Astrocyte of the cerebellum (primary cell): Measurements from ENCODE around the gene TOP1.
A peak's percentile ranks its signal among the peaks of the same experiment; 100 is the strongest.

Experiments
- DNase-seq: peaks from one replicate; pipeline ENCODE4 v3.0.0-alpha.2; 2011; ENCODE audit warnings: low read depth
- H3K4me3 ChIP-seq: 2 replicates; pipeline ENCODE4 v1.5.1; 2011; ENCODE audit warnings: mild to moderate bottlenecking, low read depth, low read length, moderate library complexity
- CTCF ChIP-seq: IDR thresholded peaks from 2 replicates; pipeline ENCODE4 v1.5.1; 2012; ENCODE audit warnings: low read length, low read depth, moderate library complexity, mild to moderate bottlenecking; ENCODE audit errors: missing control alignments
- in situ Hi-C: cut with HindIII; loops from 2 replicates; pipeline ENCODE4 v1.10.0; 2017; ENCODE audit warnings: low sequenced_read_pairs

The TOP1 gene

DNA sequence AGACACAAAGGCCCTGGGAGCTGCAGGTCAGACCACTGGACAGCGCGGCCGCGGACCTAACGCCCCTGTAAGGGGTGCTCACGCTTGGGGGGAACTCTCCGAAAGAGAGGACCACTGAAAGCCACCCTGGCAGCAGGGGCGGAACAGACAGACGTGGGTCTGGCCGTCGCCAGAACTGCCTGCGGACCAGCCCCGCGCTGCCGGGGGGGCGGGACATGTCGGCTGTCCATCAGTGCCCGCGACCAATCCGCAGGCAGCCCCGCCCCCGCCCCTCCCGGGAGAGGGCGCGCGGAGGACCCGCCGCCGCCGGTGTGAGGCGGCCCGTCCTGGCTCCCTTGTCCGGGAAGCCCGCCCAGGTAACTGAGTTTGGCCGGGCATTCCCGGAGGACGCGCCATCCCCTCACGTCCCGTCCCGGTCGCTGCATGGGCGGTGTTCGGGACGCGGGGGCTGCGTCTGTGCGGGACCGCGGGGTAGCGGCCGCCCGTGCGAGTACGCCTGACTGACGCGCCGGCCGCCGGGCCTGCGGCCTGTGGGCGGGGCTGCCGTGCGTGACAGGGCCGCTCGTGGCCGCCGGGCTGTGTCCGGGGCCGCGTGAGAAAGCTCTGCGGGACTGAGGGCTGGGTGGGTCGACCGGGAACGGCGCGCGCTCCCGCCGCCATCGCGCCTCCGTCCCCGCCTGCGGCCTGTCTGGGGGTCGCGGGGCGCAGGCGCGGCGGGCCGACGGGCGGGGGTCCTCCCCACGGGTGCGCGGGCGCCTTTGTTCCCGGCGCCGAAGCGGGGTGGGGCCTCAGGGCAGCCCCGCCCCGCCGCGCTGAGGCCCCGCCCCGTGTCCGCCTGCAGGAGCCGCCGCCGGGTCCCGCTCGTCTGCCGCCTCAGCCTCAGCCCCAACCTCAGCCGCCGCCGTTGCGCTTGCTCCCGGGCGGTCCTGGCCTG, 108.3 kb downstream of the TOP1 start, which contains the start of gene PLCG1:
TSS of gene PLCG1 (plus strand) at position 864 of the 934 bp plus-strand sequence. CDS start 99 bp downstream, outside the sequence.
- no peak for TF ChIP-seq CTCF
- H3K4me3 ChIP-seq, result peak within 1 kb of the TSS; percentile 75
- in situ Hi-C loops, result no loop called here
- DNase-seq, result no peak

DNA sequence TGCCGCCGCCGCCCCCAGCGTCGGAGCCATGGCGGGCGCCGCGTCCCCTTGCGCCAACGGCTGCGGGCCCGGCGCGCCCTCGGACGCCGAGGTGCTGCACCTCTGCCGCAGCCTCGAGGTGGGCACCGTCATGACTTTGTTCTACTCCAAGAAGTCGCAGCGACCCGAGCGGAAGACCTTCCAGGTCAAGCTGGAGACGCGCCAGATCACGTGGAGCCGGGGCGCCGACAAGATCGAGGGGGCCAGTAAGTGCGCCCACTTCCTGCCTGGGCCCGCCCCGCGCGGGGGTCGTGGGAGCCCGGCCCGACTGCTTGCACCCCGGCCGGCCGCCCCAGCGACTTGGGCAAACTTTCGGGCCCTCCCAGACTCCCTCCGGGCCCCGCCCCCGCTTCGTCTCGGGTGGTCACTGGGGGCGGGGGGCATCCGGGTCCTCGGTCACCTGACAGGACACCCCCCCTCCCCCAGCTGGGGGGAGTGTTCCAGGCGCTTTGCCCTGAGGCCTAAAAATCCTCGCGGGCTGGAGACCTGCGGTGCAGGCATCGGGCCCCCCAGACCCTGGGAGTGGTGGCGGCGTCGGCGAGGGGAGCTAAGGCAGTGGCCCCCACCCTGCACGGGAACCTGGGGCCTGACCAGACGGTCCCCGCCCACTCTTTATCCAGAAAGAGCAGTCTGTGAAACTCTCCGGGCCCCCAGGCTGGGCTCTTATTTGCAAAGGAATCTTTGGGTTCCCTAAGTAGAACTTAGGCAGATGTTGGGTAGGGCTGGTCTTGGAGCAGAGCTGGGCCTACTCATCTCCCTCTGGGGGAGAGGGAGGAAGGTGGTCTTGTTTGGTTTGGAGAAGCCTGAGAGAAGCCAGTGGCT, 109.2 kb downstream of the TOP1 start:
- in situ Hi-C loops, result no loop called here
- DNase-seq, result no peak
- peak overlapping the region; percentile 75 for H3K4me3 ChIP-seq
- no peak for TF ChIP-seq CTCF

DNA sequence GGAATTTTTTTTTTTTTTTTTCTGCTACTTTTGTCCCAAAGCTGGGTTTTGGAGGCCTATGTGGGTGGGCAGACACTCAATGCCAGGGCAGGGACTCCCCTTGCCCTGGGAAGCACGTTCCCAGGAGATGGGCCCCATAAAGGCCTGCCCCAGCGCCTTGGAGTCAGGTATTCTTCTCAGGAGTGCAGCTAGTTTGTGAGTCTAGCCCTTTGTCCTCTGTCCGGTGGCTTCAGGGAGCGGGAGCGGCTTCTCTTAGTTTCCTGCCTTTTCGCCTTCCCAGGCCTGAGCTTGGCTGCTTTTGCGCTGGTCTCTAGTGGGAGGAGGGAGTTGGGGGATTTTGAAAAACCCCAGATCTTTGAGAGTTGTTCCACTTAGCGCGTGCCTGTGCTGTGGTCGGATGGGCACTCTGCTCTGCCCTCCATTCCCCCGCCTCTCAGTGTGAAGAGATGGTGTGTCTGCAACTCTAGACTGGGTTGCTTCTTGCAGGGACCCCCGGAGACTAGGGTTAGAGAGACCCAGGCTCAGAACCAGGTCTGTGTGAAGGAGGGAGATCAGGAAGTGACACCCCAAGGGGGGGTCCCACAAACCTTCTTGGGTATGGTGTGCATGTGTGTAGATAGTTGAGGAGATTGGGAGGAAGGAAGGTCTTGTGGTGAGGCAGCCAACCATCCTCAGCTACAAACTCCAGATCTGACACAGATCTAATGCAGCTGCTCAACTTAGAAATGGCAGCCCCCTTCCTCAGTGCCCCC, 110.0 kb downstream of the TOP1 start:
- in situ Hi-C loops, result no loop called here
- DNase-seq, result no peak
- no peak for TF ChIP-seq CTCF
- peak overlapping the region; percentile 75 for H3K4me3 ChIP-seq

- in situ Hi-C loops, result no loop called here
- H3K4me3 ChIP-seq, result peak overlapping the region; percentile 75
- no peak for TF ChIP-seq CTCF
- no peak for DNase-seq
Measured at GRCh38 chr20:41139227-41140093, 110.8 kb downstream of the TOP1 start.

GRCh38 chr20:41140226-41141133, 111.9 kb downstream of the TOP1 start:
- in situ Hi-C loops, result no loop called here
- no peak overlapping the region for H3K4me3 ChIP-seq

More at GRCh38 chr20:41140226-41141133, 111.9 kb downstream of the TOP1 start:
- DNase-seq, result no peak
- TF ChIP-seq CTCF, result no peak
